ENCODE data around the gene PLCG1. TPM values are rescaled to one million over a fixed set of nuclear protein-coding genes. Genes with fewer than 3 reads are reported as not detected.
A peak's percentile ranks its signal among the peaks of the same experiment; 100 is the strongest.

Gene PLCG1
- total and polyA plus RNA-seq, 2 donors from 2014 or later = 12.5 to 117 TPM

GRCh38 chr20:41091927-41092326, 45.4 kb upstream of the PLCG1 start:
- DNase-seq (no peak), FAIRE-seq (no peak)
- Histone ChIP-seq H3K36me3 (ENCODE audit: control insufficient read depth in 2 of 3, insufficient read depth in 3 of 3, low read length in 3 of 3) (peaks cover 5 to 26% (median 17%) of the 10 kb centered on the region in 3 donors), H3K27me3 (ENCODE audit: control insufficient read depth, insufficient read depth, low read length) (no peaks in the 10 kb centered on the region), H3K9ac (ENCODE audit: low read length in 3 of 3) (no peak overlapping the region), H3K4me1 (ENCODE audit: control insufficient read depth in 2 of 3, insufficient read depth in 2 of 3, low read depth in 1 of 3, low read length in 3 of 3) (no peaks in the 10 kb centered on the region), H3K4me3 (ENCODE audit: low read length in 3 of 3) (no peak overlapping the region), H3K27ac (ENCODE audit: low read depth in 2 of 2, low read length in 2 of 2) (no peak overlapping the region), H3K9me3 (ENCODE audit: control insufficient read depth in 2 of 3, insufficient read depth in 1 of 3, low read length in 3 of 3) (no peaks in the 10 kb centered on the region)
- intact Hi-C loops (cut with DNase I) = loop anchor here (10.0 kb wide), 1 partner anchor 107 kb away; no protein-coding TSS in a partner anchor
- no peak for TF ChIP-seq CTCF (IDR thresholded peaks at IDR 0.05; ENCODE audit: borderline replicate concordance, extremely low read depth, insufficient read depth)

DNA sequence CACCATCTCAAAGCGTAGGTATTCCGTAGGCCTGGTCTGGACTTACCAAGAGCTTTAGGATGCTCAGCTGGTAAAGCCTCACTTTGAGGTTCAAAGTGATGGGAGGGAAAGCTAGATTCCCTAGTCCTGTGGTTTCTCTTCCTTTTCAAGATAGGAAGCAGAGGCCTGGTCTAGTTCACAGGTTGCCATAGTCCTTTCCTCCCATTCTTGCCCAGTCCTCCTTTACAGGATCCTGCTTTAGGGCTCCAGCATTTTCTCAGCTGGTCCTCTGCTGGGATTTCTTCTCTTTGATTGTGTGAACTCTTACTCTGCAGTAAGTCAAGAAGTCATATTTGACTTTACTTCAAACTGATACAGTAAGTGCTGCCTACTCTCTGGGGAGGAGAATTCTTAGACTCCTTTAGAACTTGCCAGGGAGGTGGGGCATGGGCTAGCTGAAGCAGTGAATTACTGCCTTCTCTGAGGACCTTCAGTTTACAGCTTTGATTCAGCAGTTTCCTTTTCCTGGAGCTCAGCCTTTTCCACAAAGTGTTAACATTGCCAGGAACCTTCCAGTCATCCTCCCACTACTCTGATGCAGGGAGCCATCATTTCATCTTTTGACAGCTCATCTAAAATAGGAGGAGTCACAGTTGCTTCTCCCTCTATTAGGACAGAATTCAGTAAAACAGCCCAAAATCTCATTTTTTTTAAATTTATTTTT, 42.8 kb upstream of the PLCG1 start:
- H3K36me3 ChIP-seq (ENCODE audit: control insufficient read depth in 2 of 3, insufficient read depth in 3 of 3, low read length in 3 of 3) = peaks cover 7 to 49% (median 30%) of the 10 kb centered on the region in 3 donors
- H3K4me3 ChIP-seq (ENCODE audit: low read length in 3 of 3) = no peak overlapping the region
- no peak for FAIRE-seq
- no peak overlapping the region for H3K27ac ChIP-seq (ENCODE audit: low read depth in 2 of 2, low read length in 2 of 2)
- H3K9me3 ChIP-seq (ENCODE audit: control insufficient read depth in 2 of 3, insufficient read depth in 1 of 3, low read length in 3 of 3) = no peaks in the 10 kb centered on the region
- no peak for TF ChIP-seq CTCF (IDR thresholded peaks at IDR 0.05; ENCODE audit: borderline replicate concordance, extremely low read depth, insufficient read depth)
- no peaks in the 10 kb centered on the region for H3K27me3 ChIP-seq (ENCODE audit: control insufficient read depth, insufficient read depth, low read length)
- intact Hi-C loops (cut with DNase I) = loop anchor here (10.0 kb wide), 1 partner anchor 110 kb away; no protein-coding TSS in a partner anchor
- peak in 1 of 5 donors; percentile 13 for DNase-seq
- H3K9ac ChIP-seq (ENCODE audit: low read length in 3 of 3) = no peak overlapping the region
- no peaks in the 10 kb centered on the region for H3K4me1 ChIP-seq (ENCODE audit: control insufficient read depth in 2 of 3, insufficient read depth in 2 of 3, low read depth in 1 of 3, low read length in 3 of 3)

DNA sequence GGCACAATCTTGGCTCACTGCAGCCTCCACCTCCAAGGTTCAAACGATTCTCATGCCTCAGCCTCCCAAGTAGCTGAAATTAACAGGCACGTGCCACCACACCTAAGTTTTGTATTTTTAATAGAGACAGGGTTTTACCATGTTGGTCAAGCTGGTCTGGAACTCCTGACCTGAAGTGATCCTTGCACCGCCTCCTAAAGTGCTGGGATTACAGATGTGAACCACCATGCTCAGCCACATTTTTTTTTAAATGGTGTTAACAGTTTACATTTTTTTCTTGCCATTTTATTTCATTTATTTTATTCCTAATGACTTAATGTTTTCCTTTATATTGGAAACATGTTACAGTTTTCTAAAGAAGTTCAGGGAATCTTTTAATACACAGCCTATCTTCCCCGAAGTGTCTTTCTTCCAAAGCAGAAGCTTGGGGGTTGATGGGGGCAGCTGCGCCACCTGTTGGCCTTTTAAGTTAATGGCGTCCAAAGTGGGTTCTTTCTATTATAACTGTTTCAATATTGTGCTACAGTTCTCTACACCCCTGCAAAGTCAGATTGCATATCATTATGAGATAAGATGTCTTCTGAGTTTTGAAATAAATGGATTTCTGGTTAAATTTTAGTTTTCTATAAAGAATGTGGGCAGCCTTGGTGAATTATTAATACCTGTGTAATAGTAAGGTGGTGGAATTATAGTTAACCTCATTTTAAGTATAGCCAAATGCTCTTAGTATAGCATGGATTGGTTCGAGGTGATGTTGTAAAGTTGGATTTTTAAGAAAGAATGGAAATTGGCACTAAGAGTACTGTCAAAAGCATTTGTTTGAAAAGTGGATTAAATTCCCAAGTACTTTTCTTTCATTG, 42.0 kb upstream of the PLCG1 start:
- peak; percentile 80 for FAIRE-seq
- Histone ChIP-seq H3K4me1 (ENCODE audit: control insufficient read depth in 2 of 3, insufficient read depth in 2 of 3, low read depth in 1 of 3, low read length in 3 of 3) (no peaks in the 10 kb centered on the region), H3K27me3 (ENCODE audit: control insufficient read depth, insufficient read depth, low read length) (no peaks in the 10 kb centered on the region), H3K9me3 (ENCODE audit: control insufficient read depth in 2 of 3, insufficient read depth in 1 of 3, low read length in 3 of 3) (no peaks in the 10 kb centered on the region), H3K9ac (ENCODE audit: low read length in 3 of 3) (no peak overlapping the region), H3K36me3 (ENCODE audit: control insufficient read depth in 2 of 3, insufficient read depth in 3 of 3, low read length in 3 of 3) (peaks cover 7 to 57% (median 33%) of the 10 kb centered on the region in 3 donors), H3K4me3 (ENCODE audit: low read length in 3 of 3) (no peak overlapping the region), H3K27ac (ENCODE audit: low read depth in 2 of 2, low read length in 2 of 2) (no peak overlapping the region)
- intact Hi-C loops (cut with DNase I) = loop anchor here (10.0 kb wide), 1 partner anchor 111 kb away; no protein-coding TSS in a partner anchor
- peak; percentile 73 for TF ChIP-seq CTCF (IDR thresholded peaks at IDR 0.05; ENCODE audit: borderline replicate concordance, extremely low read depth, insufficient read depth)
- DNase-seq = peak; percentile 52 to 81 (median 56)
